IPS DF 4.7 (cell line): Measurements from ENCODE around the gene CCNB2.

Experiments
- DNase-seq: peaks from one replicate; pipeline ENCODE4 v3.0.0-alpha.2; 2013; ENCODE audit warnings: low spot score; ENCODE audit errors: extremely low read depth

CCNB2 gene

GRCh38 chr15:59166601-59167265 lies 61.8 kb downstream of the CCNB2 start:
- DNase-seq, result no peak

- DNase-seq, result no peak
Measured at GRCh38 chr15:59168536-59168935, 63.6 kb downstream of the CCNB2 start.

GRCh38 chr15:59169251-59169708 lies 64.3 kb downstream of the CCNB2 start:
- no peak for DNase-seq

- DNase-seq, result no peak
Measured at GRCh38 chr15:59170295-59171066, 65.5 kb downstream of the CCNB2 start.

- DNase-seq, result no peak
Measured at GRCh38 chr15:59171067-59171397, 66.1 kb downstream of the CCNB2 start.

GRCh38 chr15:59172289-59172901 lies 67.4 kb downstream of the CCNB2 start:
- no peak for DNase-seq

GRCh38 chr15:59173194-59173593 lies 68.2 kb downstream of the CCNB2 start:
- no peak for DNase-seq

- DNase-seq, result no peak
Measured at GRCh38 chr15:59174151-59174834, 69.3 kb downstream of the CCNB2 start.
